ENCODE measurements around the gene MLEC.

Gene MLEC

DNA sequence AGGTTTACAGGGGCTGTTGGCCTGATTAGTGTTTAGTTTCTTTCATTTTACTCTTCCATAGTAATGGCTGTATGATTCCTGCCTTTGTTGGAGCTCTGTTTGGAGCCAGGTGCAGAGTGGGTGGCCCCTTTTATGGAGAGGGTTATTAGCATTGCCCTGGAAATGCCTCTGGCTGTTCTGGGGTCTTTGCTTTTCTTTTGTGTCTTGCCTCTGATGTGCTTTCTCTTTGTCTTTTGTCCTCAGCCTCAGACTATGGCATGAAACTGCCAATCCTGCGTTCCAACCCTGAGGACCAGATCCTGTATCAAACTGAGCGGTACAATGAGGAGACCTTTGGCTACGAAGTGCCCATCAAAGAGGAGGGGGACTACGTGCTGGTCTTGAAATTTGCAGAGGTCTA, 6.9 kb downstream of the MLEC start:
- no peak for DNase-seq (ENCODE audit: low read depth)

DNA sequence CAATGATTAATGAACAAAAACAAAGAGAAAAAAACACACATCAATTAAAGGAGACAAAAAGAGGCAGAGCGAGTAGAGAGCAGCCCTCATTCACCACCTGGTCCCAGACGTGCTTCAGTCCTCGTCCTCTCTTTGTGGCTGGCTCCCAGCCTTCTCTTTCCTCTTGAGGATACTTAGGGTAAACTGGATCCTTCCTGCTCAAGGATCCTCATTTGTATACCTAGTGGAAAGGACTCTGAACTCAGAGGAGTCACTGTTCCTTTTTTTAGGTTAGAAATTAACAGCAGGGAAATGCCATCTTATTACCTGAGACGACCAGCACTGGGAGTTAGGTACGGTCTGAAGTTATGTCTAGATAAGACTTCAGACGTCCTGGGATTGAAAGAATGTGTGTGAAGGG, 9.7 kb downstream of the MLEC start:
- DNase-seq (ENCODE audit: low read depth), result no peak

GRCh38 chr12:120697344-120697743, 10.4 kb downstream of the MLEC start:
- DNase-seq (ENCODE audit: low read depth), result no peak

DNA sequence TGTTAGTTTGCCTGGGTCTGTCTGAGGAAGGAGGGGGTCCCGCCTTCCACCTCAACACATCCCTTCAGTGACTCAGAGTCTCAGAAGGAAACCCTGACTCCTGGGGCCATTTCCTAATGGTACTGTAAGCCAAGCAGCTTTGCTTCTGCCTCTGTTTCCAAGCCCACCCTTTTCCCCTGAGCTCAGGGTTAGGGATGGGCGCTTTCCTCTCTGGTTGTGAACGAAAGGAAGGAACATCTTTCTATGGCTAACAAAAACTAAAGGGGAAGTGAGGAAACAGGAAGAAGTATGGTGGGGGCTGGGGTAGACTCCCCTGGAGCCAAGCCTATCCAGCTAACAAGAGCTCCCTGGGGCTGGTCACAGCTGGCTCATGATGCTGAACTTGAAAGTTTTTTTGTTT, 11.7 kb downstream of the MLEC start:
- DNase-seq (ENCODE audit: low read depth), result no peak

DNA sequence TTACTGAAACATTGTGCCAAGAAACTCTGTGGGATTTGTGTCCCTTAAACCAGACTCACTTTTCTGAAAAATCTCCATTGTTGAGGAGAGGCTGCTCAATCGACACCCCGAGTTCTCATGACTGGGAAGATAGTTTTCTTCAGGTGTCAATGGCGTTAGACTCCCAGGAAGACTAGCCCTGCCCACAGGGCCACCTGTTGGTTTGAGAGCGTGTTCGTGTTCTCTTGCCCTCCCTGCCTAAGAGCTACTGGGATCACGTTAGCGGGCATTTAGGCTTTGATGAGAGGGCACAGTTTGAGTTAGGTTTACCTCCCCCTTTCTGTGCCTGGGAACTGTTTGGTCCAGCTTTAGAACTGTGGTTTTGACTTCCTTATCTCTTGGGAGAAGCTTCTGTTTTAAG, 12.6 kb downstream of the MLEC start:
- DNase-seq (ENCODE audit: low read depth), result no peak

DNA sequence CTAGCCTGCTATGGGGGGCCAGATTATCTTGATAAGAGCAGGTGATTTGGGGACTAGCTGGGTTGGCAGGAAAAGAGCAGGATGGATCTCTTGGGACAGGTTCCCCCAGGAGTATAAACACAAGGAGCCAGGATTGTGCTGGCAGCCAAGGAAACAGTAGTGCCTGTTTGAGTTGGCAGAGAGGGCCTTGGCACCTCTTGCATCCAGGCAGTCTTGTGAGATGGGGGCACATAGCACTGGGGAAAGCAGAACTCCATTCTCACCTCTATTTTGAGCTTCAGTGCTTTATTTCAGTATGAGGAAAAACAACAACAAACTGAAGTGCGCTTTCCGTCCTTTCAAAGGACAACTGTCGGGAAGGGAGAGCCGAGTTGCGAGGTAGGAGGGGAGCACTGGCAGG, 13.9 kb downstream of the MLEC start:
- no peak for DNase-seq (ENCODE audit: low read depth)

- DNase-seq (ENCODE audit: low read depth), result no peak
Measured at GRCh38 chr12:120702637-120703036, 15.7 kb downstream of the MLEC start.

DNA sequence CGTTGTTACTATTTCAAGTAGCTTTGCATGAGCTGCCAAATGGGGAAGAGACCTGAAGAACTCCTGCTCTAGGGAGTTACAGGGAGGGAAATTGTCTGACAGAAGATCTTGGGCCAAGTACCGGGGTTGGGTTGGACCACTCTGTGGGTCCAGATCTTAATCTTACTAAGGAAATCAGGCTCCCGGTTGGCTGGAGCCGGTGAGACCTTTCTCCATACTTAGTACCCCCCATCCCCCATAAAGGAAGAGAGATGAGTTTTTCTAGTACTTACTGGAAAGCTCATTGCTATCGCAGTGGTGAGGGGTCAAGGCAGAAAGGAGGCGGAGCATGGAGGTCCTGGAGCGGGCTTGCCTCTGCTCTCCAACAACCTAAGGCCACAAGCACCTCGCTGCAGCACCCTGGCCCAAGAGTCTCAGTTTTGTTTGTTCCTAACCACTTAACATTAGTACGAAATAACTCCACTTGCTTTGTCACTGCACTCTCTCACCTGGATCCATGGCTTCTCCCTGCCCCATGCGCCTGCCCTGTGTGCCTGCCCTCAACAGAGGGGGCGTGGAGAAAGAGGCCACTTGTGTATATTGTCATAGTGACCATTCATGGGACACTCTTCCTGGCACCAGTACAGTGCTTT, 16.5 kb downstream of the MLEC start:
- no peak for DNase-seq (ENCODE audit: low read depth)

- no peak for DNase-seq (ENCODE audit: low read depth)
Measured at GRCh38 chr12:120705618-120706017, 18.7 kb downstream of the MLEC start.

GRCh38 chr12:120706029-120706428, 19.1 kb downstream of the MLEC start:
- no peak for DNase-seq (ENCODE audit: low read depth)

DNA sequence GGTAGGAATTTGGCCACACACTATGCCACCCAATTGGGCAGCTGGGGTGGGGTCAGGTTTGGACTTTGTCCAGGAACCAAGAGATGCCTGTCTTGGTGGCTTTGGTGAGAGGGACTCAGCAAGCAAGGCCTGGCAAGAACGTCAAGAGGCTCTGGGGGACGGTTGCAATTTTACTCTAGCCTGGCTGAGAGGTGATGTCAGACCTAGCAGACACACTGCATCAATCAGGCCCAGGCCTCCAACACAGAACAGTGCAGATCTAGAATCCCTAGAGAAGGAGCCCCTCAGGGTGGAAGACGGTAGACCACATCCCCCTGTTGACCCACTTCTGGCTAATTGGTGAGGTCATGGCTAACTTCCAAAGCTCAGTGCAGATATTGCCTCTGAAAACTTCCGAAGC, 21.7 kb downstream of the MLEC start:
- DNase-seq (ENCODE audit: low read depth), result no peak

- DNase-seq (ENCODE audit: low read depth), result peak; percentile 66
Measured at GRCh38 chr12:120710031-120710804, 23.3 kb downstream of the MLEC start, which contains the start of gene UNC119B. Gene UNC119B, plus strand, starts transcription at chr12:120710458. Its CDS starts 17 bp downstream, at chr12:120710475.

GRCh38 chr12:120710805-120711296, 23.9 kb downstream of the MLEC start:
- no peak for DNase-seq (ENCODE audit: low read depth)

GRCh38 chr12:120711411-120711810, 24.5 kb downstream of the MLEC start:
- DNase-seq (ENCODE audit: low read depth), result no peak

DNA sequence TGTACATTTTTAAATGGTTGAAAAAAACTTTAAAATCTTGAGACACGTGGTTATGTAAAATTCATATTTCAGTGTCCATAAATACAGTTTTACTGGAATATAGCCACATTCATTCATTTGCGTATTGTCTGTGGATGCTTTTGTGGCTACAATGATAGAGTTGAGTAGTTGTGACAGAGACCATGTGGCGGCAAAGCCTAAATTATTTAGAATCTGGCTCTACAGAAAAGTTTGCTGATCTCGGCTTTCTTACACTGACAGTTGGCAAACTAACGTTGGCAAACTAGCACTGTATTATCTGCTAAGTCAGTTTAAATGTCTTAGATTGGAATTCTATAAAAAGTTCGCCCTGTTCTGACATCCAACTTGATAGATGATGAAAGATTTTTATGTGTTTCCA, 25.7 kb downstream of the MLEC start:
- DNase-seq (ENCODE audit: low read depth), result no peak

DNA sequence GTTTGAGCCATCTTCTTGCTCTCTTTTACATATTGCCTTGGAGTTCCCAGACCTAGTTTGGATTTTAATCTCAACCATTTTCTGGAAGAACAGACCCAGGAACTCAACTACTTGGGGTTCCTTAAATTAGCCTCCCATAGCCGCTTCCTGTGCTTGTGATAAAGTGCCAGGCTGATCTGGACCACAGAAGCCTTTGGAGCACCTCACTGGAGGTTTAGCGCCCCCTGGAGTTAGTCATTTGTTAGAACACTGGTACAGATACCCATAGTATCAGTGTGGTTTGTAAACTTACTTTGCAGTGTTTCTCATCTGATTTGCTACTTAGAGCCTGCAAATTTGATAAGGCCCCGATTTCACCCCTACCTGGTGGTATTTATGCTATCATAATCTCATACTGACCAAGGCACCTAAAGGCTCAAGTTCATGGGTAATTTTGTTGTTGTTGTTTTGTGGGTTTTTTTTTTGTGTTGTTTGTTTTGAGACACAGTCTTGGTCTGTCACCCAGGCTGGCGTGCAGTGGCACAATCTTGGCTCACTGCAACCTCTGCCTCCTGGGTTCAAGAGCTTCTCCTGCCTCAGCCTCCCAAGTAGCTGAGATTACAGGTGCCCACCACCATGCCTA, 27.0 kb downstream of the MLEC start:
- DNase-seq (ENCODE audit: low read depth), result peak; percentile 45

DNA sequence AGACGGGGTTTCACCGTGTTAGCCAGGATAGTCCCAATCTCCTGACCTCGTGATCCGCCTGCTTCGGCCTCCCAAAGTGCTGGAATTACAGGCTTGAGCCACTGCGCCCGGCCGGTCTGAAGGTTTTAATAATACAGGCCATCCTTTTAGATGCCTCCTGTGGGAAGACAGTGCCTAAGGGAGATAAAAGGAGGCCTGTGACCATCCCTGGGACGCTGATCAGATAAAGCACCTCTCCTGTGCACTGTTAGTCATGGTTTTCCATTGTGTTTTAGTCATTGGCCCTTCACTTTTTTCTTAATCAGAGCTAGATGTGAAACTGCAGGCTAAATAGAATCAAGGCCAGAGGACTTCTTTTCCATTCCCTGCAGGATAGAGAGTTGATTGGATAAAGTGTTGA, 31.1 kb downstream of the MLEC start:
- DNase-seq (ENCODE audit: low read depth), result no peak

- DNase-seq (ENCODE audit: low read depth), result no peak
Measured at GRCh38 chr12:120719072-120719471, 32.1 kb downstream of the MLEC start.

DNA sequence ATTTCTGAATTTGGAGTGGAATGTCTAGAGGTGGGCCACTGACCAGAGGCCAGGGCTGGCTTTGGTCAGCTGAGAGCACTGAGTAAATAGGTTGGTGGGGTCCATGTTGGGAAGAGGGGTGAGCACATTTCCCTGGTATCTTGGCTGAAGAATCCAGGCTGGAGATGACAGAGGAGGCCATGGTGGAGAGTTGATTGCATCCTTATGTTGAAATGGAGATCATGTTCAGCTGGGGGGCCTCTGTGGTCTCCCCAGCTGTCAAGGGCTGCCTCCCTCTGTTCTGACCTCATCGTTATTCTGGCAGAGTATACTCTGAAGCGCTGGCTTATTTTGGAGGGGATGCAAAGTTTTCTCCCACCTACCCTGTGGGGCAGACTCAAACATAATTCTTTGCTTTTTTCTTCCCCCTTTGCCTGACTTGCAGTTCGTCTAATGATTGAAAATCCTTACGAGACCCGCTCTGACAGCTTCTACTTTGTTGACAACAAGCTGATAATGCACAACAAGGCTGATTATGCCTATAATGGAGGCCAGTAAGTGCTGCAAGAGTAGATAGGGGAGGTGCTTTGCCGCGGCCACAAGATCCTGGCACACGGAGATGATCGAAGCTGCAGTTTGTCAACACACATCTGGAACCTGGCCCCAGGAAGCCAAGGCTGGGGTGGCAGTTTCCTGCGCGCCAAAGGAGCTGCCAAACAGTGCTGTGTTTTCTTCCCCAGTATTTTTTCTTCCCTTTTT, 32.7 kb downstream of the MLEC start:
- DNase-seq (ENCODE audit: low read depth), result no peak

DNA sequence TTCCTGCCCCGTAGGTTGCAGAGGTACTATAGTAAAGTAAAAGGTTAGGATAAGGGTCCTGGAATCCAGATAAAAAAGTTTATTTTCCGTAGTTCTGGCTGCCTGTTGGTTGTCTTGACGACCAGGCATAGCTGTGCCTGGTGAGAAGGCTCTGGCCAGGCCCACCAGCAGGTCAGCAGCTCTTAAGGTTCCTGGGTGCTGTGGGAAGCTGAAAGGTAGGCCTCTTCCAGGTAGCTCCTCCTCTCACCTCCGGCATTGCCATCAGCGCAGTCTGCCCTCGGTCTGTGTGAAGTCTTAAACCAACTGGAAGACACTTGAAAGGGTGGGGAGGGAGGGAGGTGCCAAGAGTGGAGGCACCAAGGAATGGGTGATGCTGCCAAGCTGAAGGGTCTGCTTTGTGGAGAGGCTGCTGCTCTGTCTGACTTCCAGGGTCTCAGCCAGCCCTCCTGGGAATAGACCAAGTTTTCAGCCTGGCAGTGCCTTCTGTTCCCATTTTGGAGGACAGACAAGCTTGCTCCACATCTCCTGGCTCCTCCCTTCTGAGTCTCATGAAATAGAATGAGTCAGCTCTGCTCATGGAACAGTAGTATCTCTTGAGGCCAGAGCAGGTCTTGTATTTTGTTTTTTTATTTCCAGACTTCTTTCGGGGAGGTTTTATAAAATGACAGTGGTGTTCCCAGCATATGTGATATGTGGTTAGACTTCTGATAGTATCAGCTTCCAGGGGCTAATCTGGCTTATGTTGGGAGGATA, 33.5 kb downstream of the MLEC start:
- no peak for DNase-seq (ENCODE audit: low read depth)

DNA sequence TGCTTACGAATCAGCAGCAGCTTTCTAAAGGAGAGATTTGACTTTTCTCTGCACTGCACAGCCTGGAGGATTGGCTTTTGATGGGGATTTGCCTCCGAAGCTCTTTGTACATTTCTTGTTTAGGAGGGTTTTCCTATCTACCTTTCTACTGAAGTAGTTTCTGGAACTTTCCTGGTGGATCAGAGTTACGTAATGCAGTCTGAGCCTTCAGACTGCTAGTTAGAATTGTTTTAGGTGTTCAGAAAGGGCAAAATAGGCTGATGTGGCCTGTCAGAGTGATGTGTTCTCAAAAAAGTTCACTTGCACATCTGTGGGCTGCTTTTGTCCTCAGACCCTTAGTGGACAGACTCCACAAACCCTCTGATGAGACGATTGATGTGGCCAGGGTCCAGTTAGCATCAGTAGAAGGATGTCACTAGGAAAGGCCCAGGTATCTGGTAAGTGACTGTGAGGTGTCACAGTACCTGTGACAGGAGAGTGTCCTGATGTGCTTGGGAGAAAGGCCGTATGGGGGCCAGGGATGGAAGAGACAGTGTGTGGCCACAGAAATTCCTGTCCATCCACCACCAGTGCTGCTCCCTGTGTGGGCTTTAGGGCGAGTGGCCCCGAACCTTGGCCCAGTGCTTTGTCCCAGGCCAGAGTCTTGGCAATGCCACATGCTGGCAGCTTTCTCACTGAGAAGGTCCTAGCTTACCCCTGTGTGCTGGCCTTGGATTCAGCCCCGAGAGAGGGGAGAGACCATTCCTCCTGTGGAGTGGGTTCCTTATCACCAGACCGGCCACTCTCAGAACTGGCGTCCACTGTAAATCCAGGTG, 34.2 kb downstream of the MLEC start:
- no peak for DNase-seq (ENCODE audit: low read depth)
